Measurements from ENCODE around the gene TBC1D22B. TPM values are rescaled to one million over a fixed set of nuclear protein-coding genes. Genes with fewer than 3 reads are reported as not detected.

The TBC1D22B gene
- total RNA-seq, 2 experiments from 2014 or later = 8.0 to 12.3 TPM

DNA sequence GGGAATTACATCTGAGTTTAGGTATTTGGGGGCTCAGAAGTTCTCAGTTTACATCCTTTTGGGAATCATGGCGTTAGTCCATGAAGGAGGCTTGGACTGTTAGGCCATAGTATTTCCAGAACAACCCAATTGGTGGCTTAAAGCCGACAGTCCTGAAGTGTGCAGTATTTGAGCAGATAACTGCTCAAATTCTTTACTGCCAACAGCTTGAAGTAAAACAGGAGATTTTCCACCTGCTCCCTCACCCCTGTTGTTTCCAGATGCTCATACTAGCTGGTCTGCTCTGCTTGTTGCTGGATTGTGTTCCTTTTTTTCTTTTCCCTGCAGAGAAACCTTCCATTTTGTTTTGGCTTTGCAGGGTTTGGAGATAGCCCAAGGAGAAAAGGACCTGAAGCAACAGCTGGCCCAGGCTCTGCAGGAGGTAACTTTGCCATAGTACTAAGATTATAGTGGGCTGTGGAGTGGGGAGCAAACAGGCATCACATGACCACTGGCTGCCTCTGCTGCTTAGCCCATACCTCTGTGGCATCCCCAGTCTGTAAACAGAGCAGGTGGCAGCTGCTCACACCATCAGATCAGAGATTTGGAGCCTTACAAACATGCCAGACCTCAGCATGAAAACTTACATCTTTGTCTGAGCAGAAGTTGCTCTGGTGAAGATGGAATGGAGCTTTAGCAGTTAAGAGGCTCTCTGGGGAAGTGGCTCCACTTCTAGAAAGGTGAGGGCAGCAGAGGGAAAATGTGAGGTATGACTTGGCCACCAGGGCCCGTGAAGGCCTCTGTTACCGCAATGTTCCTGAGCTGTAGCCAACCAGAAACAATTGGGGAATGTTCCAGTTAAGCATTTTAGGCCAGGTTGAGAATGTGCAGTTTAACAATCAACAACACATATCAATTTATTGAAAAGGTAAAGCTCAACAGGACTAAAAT, 113.8 kb downstream of the TBC1D22B start:
- DNase-seq (ENCODE audit: low spot score) = no peak
- Histone ChIP-seq H4K20me1 (ENCODE audit: insufficient read depth, low read length) (no peaks in the 10 kb centered on the region), H3K9me3 (ENCODE audit: low read length) (no peaks in the 10 kb centered on the region), H3K4me3 (ENCODE audit: low read depth, low read length, poor library complexity, severe bottlenecking) (no peak overlapping the region), H2AFZ (ENCODE audit: low read length) (no peak overlapping the region), H3K4me2 (ENCODE audit: low read length) (no peak overlapping the region), H3K4me1 (ENCODE audit: insufficient read depth, low read length, poor library complexity, severe bottlenecking) (peaks cover 17% of the 10 kb centered on the region), H3K9me2 (ENCODE audit: insufficient read depth, low read length) (no peaks in the 10 kb centered on the region), H3K79me2 (ENCODE audit: insufficient read depth, low read depth, low read length) (no peaks in the 10 kb centered on the region), H3K36me3 (ENCODE audit: insufficient read depth, low read length) (peaks cover 71% of the 10 kb centered on the region), H3K27ac (ENCODE audit: low read depth, low read length, poor library complexity, severe bottlenecking) (no peak overlapping the region)
- POLR2A ChIA-PET = interaction anchor here (0.6 to 1.3 kb wide), 3 partner anchors 9 to 797 kb away, joined by 3 to 7 read pairs (median 5); no protein-coding TSS in a partner anchor
- no TSS peak for BruUV-seq (replicated peaks)
- CTCF ChIA-PET (ENCODE audit: unreplicated experiment) = interaction anchor here (0.6 kb wide), 1 partner anchor 123 kb away, joined by 4 read pairs; no protein-coding TSS in a partner anchor
- TF ChIP-seq EZH2phosphoT487 (IDR thresholded peaks at IDR 0.05; ENCODE audit: borderline replicate concordance, low read depth, low read length) = no peak
- intact Hi-C loops (cut with micrococcal nuclease; ENCODE audit: unreplicated experiment) = no loop called here

DNA sequence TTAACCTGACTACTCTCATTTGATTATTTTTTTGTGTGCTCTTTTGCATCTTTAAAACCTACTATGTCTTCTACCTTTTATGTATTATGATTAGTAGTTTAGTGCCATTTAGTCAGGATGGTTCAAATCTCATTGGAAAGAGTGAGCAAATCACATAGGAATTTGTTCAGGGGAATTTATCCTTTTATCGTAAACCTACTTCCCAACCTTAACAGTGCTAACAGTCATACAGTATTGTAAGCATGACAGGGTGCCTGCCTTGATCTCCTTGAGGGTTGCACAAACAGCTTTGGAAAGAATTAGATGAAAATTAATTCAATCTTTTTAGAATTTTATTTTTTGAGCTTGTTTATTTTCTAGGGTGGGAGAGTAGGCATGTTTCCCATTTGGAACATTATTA, 114.5 kb downstream of the TBC1D22B start:
- Histone ChIP-seq H3K4me3 (ENCODE audit: low read depth, low read length, poor library complexity, severe bottlenecking) (no peak overlapping the region), H3K36me3 (ENCODE audit: insufficient read depth, low read length) (peaks cover 78% of the 10 kb centered on the region), H3K4me1 (ENCODE audit: insufficient read depth, low read length, poor library complexity, severe bottlenecking) (peaks cover 21% of the 10 kb centered on the region), H3K27ac (ENCODE audit: low read depth, low read length, poor library complexity, severe bottlenecking) (no peak overlapping the region), H2AFZ (ENCODE audit: low read length) (no peak overlapping the region), H3K4me2 (ENCODE audit: low read length) (no peak overlapping the region), H3K9me2 (ENCODE audit: insufficient read depth, low read length) (no peaks in the 10 kb centered on the region), H3K9me3 (ENCODE audit: low read length) (no peaks in the 10 kb centered on the region), H3K79me2 (ENCODE audit: insufficient read depth, low read depth, low read length) (no peaks in the 10 kb centered on the region), H4K20me1 (ENCODE audit: insufficient read depth, low read length) (no peaks in the 10 kb centered on the region)
- POLR2A ChIA-PET = interaction anchor here (0.5 to 1.3 kb wide), 3 partner anchors 10 to 797 kb away, joined by 5 to 8 read pairs (median 7); no protein-coding TSS in a partner anchor
- DNase-seq (ENCODE audit: low spot score) = no peak
- intact Hi-C loops (cut with micrococcal nuclease; ENCODE audit: unreplicated experiment) = no loop called here
- BruUV-seq (replicated peaks) = no TSS peak
- CTCF ChIA-PET (ENCODE audit: unreplicated experiment) = no interaction called here
- no peak for TF ChIP-seq EZH2phosphoT487 (IDR thresholded peaks at IDR 0.05; ENCODE audit: borderline replicate concordance, low read depth, low read length)
- TF ChIP-seq, protein P1, sequence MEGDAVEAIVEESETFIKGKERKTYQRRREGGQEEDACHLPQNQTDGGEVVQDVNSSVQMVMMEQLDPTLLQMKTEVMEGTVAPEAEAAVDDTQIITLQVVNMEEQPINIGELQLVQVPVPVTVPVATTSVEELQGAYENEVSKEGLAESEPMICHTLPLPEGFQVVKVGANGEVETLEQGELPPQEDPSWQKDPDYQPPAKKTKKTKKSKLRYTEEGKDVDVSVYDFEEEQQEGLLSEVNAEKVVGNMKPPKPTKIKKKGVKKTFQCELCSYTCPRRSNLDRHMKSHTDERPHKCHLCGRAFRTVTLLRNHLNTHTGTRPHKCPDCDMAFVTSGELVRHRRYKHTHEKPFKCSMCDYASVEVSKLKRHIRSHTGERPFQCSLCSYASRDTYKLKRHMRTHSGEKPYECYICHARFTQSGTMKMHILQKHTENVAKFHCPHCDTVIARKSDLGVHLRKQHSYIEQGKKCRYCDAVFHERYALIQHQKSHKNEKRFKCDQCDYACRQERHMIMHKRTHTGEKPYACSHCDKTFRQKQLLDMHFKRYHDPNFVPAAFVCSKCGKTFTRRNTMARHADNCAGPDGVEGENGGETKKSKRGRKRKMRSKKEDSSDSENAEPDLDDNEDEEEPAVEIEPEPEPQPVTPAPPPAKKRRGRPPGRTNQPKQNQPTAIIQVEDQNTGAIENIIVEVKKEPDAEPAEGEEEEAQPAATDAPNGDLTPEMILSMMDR (conservative IDR thresholded peaks at IDR 0.05; ENCODE audit: low read length) = no peak

DNA sequence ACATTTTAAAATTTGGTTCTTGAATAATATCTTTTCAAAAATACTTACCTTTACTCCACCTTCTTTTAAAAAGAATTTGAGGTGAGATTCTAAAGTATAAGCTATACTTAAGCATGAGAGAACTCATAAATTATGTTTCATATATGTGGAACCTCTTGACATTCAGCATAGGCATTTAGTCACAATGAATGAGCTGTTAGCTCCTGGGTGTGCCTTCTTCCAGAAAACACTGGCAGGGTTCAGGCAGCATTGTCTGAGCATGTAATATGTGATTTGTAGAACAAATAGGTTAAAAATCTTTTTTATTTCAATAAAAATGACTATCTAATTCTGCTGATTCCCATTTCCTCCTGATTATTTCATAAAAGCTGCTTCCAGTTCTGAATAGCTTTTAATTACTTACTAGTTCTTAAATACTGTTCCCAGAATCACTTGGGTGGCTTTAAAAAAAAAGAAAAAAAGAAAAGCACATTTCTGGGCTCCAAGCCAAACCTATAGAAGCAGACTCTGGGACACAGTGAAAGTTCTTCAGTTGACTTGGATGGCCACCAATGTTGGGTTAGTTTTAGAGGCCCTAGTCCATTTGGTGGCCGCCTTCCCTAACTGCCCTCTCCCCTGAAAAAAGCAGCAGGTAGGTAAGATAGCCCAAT, 116.4 kb downstream of the TBC1D22B start:
- no peak for DNase-seq (ENCODE audit: low spot score)

More for the DNA sequence above, 116.4 kb downstream of the TBC1D22B start:
- no peak overlapping the region for H3K4me3 ChIP-seq (ENCODE audit: low read depth, low read length, poor library complexity, severe bottlenecking)
- CTCF ChIA-PET (ENCODE audit: unreplicated experiment) = no interaction called here
- no peaks in the 10 kb centered on the region for H3K9me2 ChIP-seq (ENCODE audit: insufficient read depth, low read length)
- intact Hi-C loops (cut with micrococcal nuclease; ENCODE audit: unreplicated experiment) = no loop called here
- no peaks in the 10 kb centered on the region for H3K79me2 ChIP-seq (ENCODE audit: insufficient read depth, low read depth, low read length)
- H3K9me3 ChIP-seq (ENCODE audit: low read length) = no peaks in the 10 kb centered on the region
- H2AFZ ChIP-seq (ENCODE audit: low read length) = no peak overlapping the region
- peaks cover 21% of the 10 kb centered on the region for H3K4me1 ChIP-seq (ENCODE audit: insufficient read depth, low read length, poor library complexity, severe bottlenecking)
- no peak overlapping the region for H3K27ac ChIP-seq (ENCODE audit: low read depth, low read length, poor library complexity, severe bottlenecking)
- H3K4me2 ChIP-seq (ENCODE audit: low read length) = no peak overlapping the region
- POLR2A ChIA-PET = interaction anchor here (0.5 to 1.0 kb wide), 5 partner anchors 12 to 621 kb away, joined by 3 read pairs; no protein-coding TSS in a partner anchor
- H3K36me3 ChIP-seq (ENCODE audit: insufficient read depth, low read length) = peaks cover 72% of the 10 kb centered on the region
- BruUV-seq (replicated peaks) = no TSS peak
- TF ChIP-seq, protein P1 (conservative IDR thresholded peaks at IDR 0.05; ENCODE audit: low read length) = no peak
- no peak for TF ChIP-seq EZH2phosphoT487 (IDR thresholded peaks at IDR 0.05; ENCODE audit: borderline replicate concordance, low read depth, low read length)
- no peaks in the 10 kb centered on the region for H4K20me1 ChIP-seq (ENCODE audit: insufficient read depth, low read length)
